Subcutaneous adipose tissue (tissue), 4 donors: ENCODE results near the gene KCNIP1. TPM values are rescaled to one million over a fixed set of nuclear protein-coding genes. Genes with fewer than 3 reads are reported as not detected.

Experiments
- total RNA-seq, 4 donors: library from RNA; depleted of rRNA; stranded (reverse); fragments of >200 nt; gene quantifications; one replicate each; pipeline ENCODE4 v1.1.0, GENCODE V29; 2016
- TF ChIP-seq, protein P1 (sequence below): fragments of 450-650 bp; IDR thresholded peaks from one replicate; pipeline ENCODE4 v1.5.1; 2016; ENCODE audit warnings: low read depth, mild to moderate bottlenecking, control low read depth, antibody characterized with exemption, moderate library complexity

Gene KCNIP1
- total RNA-seq, 4 donors from 2014 or later: 6.4 TPM; not detected in 3

DNA sequence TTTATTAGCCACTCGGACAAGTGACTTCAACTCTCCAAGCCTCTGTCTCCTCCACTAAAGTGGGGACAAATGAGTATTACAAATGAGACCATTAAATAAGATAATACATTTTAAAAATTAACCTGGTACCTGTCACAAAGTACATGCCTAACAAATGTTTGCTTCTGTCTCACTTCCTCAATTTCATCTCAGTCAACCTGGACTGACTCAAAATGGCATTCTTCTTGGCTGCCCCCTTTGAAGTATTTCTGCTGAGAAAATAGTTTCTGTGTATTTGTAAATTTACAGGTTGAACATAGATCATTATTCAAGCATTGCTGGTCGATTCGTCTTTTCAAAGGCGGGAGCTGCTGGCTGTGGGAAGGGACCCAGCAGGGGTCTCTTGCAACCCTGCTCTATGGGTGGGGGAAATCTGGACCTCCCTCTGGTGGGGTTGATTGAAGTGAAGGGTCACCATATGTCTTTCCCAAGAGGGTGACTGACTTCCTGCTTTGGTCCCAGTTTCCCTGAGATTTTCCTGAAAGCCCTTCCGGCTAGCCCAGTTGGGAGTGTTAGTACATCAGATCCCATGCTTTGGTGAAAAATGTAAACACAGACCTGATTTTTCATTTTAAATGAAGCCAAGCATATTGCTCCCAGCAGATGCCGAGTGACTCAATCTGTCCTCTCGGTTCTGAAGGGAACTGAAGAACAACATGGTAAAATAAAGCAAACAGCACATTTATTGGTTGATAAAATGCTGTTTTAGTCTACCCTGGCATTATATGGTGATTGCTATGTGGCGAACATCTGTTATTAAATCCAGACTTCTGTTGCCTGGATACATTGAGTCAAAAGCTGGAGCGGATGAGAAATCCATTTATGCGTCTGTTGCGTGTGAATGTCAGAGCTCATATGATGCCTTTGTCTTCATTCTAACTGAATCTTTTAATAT is 73.0 kb downstream of the KCNIP1 start:
- TF ChIP-seq, protein P1, sequence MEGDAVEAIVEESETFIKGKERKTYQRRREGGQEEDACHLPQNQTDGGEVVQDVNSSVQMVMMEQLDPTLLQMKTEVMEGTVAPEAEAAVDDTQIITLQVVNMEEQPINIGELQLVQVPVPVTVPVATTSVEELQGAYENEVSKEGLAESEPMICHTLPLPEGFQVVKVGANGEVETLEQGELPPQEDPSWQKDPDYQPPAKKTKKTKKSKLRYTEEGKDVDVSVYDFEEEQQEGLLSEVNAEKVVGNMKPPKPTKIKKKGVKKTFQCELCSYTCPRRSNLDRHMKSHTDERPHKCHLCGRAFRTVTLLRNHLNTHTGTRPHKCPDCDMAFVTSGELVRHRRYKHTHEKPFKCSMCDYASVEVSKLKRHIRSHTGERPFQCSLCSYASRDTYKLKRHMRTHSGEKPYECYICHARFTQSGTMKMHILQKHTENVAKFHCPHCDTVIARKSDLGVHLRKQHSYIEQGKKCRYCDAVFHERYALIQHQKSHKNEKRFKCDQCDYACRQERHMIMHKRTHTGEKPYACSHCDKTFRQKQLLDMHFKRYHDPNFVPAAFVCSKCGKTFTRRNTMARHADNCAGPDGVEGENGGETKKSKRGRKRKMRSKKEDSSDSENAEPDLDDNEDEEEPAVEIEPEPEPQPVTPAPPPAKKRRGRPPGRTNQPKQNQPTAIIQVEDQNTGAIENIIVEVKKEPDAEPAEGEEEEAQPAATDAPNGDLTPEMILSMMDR: no peak

DNA sequence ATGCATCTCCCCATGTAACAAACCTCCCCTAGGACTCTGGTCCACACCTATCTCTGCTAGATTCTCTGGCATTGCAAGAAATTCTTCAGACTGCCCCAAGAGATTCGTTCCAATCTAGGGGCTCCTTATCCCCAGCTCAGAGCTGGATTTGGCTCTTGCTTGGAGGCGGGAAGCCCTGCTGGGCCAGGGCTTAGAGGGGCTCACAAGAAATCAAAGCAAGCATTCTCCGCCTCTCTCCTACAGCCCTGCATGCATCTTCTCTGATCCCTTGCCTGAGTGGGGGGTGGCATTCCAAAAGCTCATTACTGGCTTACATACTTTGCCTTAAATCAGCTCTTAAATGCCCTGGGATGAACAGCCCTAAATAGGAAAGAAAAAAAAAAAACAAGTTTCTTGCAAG is 75.8 kb downstream of the KCNIP1 start:
- TF ChIP-seq, protein P1: no peak

DNA sequence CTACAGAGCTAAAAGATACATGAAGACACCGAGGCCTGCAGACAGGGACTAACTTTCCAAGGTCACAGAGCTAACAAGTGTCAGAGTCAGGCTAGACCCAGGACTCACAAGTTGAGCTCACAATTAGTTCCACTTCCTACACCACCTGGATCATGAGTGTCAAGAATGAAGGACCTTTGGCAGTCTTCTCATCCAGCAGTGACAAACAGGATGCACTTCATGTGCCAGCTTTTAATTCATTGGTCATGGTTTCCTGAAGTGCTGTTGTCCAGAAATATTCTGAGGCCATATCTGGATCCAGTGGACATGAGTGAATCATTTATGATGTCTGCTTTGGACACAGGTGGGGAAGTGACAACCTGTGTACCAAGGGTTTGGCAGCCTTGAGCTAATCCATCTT is 77.4 kb downstream of the KCNIP1 start:
- TF ChIP-seq, protein P1: no peak

DNA sequence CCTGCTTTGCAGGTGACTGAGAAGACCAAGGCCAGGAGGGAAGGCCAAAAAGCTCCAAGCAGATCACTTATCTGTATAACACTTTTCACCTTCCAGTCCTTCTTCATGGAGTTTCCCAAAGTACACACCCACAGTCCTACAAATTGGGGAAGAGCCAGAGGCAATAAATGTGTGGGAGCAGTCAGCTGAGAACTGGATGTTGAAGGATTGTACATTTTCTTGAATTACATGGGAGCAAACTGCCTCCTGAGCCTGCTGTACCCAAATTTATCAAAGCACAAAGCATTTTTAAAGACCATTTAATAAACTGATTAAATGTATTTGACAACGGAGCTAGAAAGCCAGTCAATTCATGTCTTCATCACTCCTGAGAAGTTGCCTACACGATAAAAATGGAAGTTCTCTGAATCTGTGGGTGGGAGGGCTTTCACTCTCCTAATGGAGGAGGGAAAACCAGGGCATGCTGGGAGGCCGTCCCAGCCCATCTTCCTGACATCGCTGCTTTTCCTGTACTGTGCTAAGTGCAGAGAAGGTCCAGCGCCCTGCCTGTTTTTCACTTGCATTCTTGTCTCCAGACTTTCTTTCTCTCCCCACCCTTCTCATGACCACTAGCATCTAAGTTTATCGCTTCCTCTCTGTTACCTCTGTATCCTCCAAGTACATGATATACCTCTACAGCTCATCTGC is 79.0 kb downstream of the KCNIP1 start:
- TF ChIP-seq, protein P1: no peak

DNA sequence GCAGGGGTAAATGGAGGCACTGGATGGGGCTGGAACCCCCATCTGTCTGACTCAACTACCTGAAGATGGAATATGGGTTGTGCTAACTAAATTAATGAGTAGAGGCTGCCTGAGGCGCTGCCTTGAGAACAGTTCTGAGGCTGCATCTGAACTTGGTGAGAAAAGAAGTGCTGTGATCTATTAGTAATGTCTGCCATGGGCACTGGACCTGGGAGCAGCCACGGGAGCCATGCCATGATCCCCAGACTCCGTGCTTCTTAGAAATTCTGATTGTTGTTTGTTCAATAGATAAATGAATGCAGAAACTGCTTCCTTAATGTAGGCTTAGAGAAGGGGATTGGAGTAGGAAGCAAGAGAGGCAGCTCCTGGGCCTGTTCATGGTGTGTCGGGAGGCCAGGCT is 80.2 kb downstream of the KCNIP1 start:
- TF ChIP-seq, protein P1: no peak

DNA sequence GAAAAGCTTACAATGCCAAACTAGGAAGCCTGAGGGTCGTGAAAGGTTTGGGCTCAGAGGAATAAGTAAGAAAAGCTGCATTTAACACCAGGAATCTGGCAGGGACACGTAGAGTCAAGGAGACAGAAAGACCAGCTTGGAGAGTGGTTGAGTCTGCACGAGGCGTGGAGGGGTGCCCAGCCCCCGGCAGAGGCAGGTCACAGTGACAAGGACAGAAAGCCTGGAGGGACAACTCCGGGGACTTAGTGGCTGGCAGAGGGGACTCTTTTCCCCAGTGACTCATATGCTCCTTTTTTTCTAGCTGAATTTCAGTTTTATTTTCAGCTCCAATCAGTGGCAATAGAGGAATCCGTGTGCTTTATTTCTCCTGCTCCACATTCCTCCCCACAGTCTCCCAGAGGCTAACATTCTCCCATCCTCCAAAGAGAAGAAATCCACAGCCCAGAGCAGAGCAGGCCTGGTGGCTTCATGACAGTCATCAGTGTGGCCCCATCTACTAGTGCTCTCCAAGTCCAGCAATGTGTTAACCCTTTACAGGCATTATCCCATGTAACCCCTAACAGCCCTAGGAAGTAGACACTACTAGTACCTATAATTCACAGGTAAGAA is 80.7 kb downstream of the KCNIP1 start:
- TF ChIP-seq, protein P1: no peak
